HEK293 (cell line): ENCODE results near the gene MEGF9.

Experiments used
- CTCF ChIA-PET: fragments of 350-600 bp; formaldehyde crosslinking; extraction: SDS; loops from one replicate; lab custom pipeline; 2021; ENCODE audit warnings: antibody characterized with exemption; lab: Yijun Ruan, JAX
- POLR2A ChIA-PET: fragments of 300-600 bp; formaldehyde crosslinking; extraction: SDS; loops from one replicate; lab custom pipeline; 2020; ENCODE audit warnings: antibody characterized with exemption, inconsistent platforms; lab: Yijun Ruan, JAX
- H3K27ac ChIP-seq: fragments of 200-500 bp; sonication (Bioruptor generic); 2 replicates; pipeline ENCODE4 v1.5.1; 2014; ENCODE audit warnings: low read depth, low read length, control low read depth, inconsistent platforms; ENCODE audit errors: extremely low read depth
- H3K36me3 ChIP-seq, 2 experiments: fragments of 200-500 bp in 1 of 2; sonication (Bioruptor generic) in 1 of 2; 1 replicate in 1 of 2; 2 replicates in 1 of 2; pipeline ENCODE4 v1.5.1; 2014 to 2017; ENCODE audit warnings: inconsistent platforms in 2 of 2, low read length in 2 of 2; ENCODE audit not compliant: control insufficient read depth in 2 of 2, insufficient read depth in 1 of 2
- H3K4me1 ChIP-seq: fragments of 200-500 bp; sonication (Bioruptor generic); 2 replicates; pipeline ENCODE4 v1.5.1; 2014; ENCODE audit warnings: mild to moderate bottlenecking, low read length, inconsistent platforms; ENCODE audit not compliant: control insufficient read depth, insufficient read depth
- H3K4me3 ChIP-seq: 2 replicates; pipeline ENCODE4 v1.5.1; 2011; ENCODE audit warnings: low read depth, mild to moderate bottlenecking, control low read depth, low read length, moderate library complexity
- H3K9me3 ChIP-seq: fragments of 200-500 bp; sonication (Bioruptor generic); 2 replicates; pipeline ENCODE4 v1.5.1; 2014; ENCODE audit warnings: low read depth, low read length, inconsistent platforms; ENCODE audit not compliant: control insufficient read depth, insufficient read depth
- HOXD13 ChIP-seq: sonication (generic); formaldehyde crosslinking; IDR thresholded peaks from 2 replicates; pipeline ENCODE4 v1.8.0; 2022; ENCODE audit warnings: missing genetic modification reagents, borderline replicate concordance
- OVOL3 ChIP-seq: fragments of 450-650 bp; formaldehyde crosslinking; IDR thresholded peaks from 2 replicates; pipeline ENCODE4 v1.5.1; 2016; ENCODE audit warnings: missing biosample characterization, missing genetic modification characterization
- SCRT1 ChIP-seq: fragments of 450-650 bp; formaldehyde crosslinking; IDR thresholded peaks from 2 replicates; pipeline ENCODE4 v1.5.1; 2016; ENCODE audit warnings: missing biosample characterization, missing genetic modification characterization, borderline replicate concordance
- SETDB1 ChIP-seq: IDR thresholded peaks from one replicate; pipeline ENCODE4 v1.6.1; 2017; ENCODE audit warnings: mild to moderate bottlenecking, low read length, moderate library complexity, mixed read lengths; ENCODE audit not compliant: insufficient read length
- SP2 ChIP-seq: fragments of 450-650 bp; formaldehyde crosslinking; IDR thresholded peaks from 2 replicates; pipeline ENCODE4 v1.5.1; 2016; ENCODE audit warnings: missing biosample characterization, missing genetic modification characterization
- ZBTB44 ChIP-seq: fragments of 450-650 bp; IDR thresholded peaks from 2 replicates; pipeline ENCODE4 v1.5.1; 2018; ENCODE audit warnings: missing biosample characterization, mild to moderate bottlenecking, missing genetic modification characterization
- ZBTB49 ChIP-seq: fragments of 450-650 bp; formaldehyde crosslinking; IDR thresholded peaks from 2 replicates; pipeline ENCODE4 v1.5.1; 2016; ENCODE audit warnings: missing biosample characterization, missing genetic modification characterization, low read depth
- ZBTB8A ChIP-seq: fragments of 450-650 bp; formaldehyde crosslinking; IDR thresholded peaks from 2 replicates; pipeline ENCODE4 v1.5.1; 2016; ENCODE audit warnings: missing biosample characterization, missing genetic modification characterization
- ZEB2 ChIP-seq: fragments of 450-650 bp; formaldehyde crosslinking; IDR thresholded peaks from 2 replicates; pipeline ENCODE4 v1.5.1; 2016; ENCODE audit warnings: missing biosample characterization, missing genetic modification characterization
- ZNF146 ChIP-seq: fragments of 450-650 bp; formaldehyde crosslinking; IDR thresholded peaks from 2 replicates; pipeline ENCODE4 v1.5.1; 2016; ENCODE audit warnings: missing biosample characterization, missing genetic modification characterization
- ZNF16 ChIP-seq: fragments of 450-650 bp; formaldehyde crosslinking; IDR thresholded peaks from 2 replicates; pipeline ENCODE4 v1.5.1; 2016; ENCODE audit warnings: low read depth, missing biosample characterization, missing genetic modification characterization
- ZNF214 ChIP-seq: fragments of 450-650 bp; formaldehyde crosslinking; IDR thresholded peaks from 2 replicates; pipeline ENCODE4 v1.5.1; 2017; ENCODE audit warnings: missing biosample characterization, mild to moderate bottlenecking, missing genetic modification characterization, borderline replicate concordance
- ZNF221 ChIP-seq: fragments of 450-650 bp; formaldehyde crosslinking; IDR thresholded peaks from 2 replicates; pipeline ENCODE4 v1.5.1; 2017; ENCODE audit warnings: missing biosample characterization, missing genetic modification characterization, borderline replicate concordance
- ZNF366 ChIP-seq: fragments of 450-650 bp; formaldehyde crosslinking; conservative IDR thresholded peaks from 2 replicates; pipeline ENCODE4 v1.5.1; 2016; ENCODE audit warnings: missing biosample characterization, missing genetic modification characterization
- ZNF558 ChIP-seq: fragments of 450-650 bp; formaldehyde crosslinking; IDR thresholded peaks from 2 replicates; pipeline ENCODE4 v1.5.1; 2016; ENCODE audit warnings: missing biosample characterization, missing genetic modification characterization
- ZNF571 ChIP-seq: fragments of 450-650 bp; formaldehyde crosslinking; IDR thresholded peaks from 2 replicates; pipeline ENCODE4 v1.5.0; 2017; ENCODE audit warnings: missing biosample characterization, missing genetic modification characterization
- ZNF596 ChIP-seq: fragments of 450-650 bp; IDR thresholded peaks from 2 replicates; pipeline ENCODE4 v1.5.0; 2018; ENCODE audit warnings: missing biosample characterization, mild to moderate bottlenecking, missing genetic modification characterization, moderate library complexity
- ZNF621 ChIP-seq: fragments of 450-650 bp; formaldehyde crosslinking; IDR thresholded peaks from 2 replicates; pipeline ENCODE4 v1.5.1; 2017; ENCODE audit warnings: missing biosample characterization, missing genetic modification characterization
- TF ChIP-seq, protein P1 (sequence below): fragments of 450-650 bp; formaldehyde crosslinking; IDR thresholded peaks from 2 replicates; pipeline ENCODE4 v1.5.1; 2016; ENCODE audit warnings: missing biosample characterization, missing genetic modification characterization
- TF ChIP-seq, protein P2 (sequence below): fragments of 450-650 bp; formaldehyde crosslinking; IDR thresholded peaks from 2 replicates; pipeline ENCODE4 v1.5.1; 2016; ENCODE audit warnings: missing biosample characterization, missing genetic modification characterization

The MEGF9 gene

DNA sequence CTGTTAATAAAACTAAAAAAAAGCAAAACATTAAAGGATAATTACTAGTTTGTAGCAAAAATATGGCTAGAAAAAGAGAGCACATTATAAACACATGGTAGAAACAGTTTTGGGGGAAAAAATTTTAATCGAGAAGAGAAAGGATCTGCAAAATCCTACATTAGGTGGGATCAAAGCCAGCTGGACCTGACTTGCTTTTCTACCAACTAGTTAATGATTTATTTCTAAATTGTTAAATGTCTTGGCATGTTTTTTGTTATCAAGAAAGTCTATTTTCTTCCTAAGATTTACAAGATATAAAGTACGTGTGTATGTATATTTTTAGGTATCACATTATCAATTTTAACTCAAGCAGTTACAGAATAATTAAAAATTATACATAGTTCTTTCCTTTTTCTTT lies 87.2 kb downstream of the MEGF9 start:
- ChIA-PET CTCF (interaction anchor here (0.7 kb wide), 1 partner anchor 50 kb away, joined by 3 read pairs; no protein-coding TSS in a partner anchor), POLR2A (no interaction called here)
- no peak for TF ChIP-seq ZNF621 (tag by site-specific recombination)
- no peak for TF ChIP-seq ZNF366
- no peak for TF ChIP-seq ZNF558 (tag by site-specific recombination)
- no peak for TF ChIP-seq ZBTB44
- TF ChIP-seq ZEB2 (tag by site-specific recombination): no peak
- TF ChIP-seq ZNF571 (tag by site-specific recombination): no peak
- no peak for TF ChIP-seq ZNF221 (tag by site-specific recombination)
- no peak for TF ChIP-seq SP2
- TF ChIP-seq ZNF146: no peak
- TF ChIP-seq SETDB1: no peak
- no peak for TF ChIP-seq ZNF214 (tag by site-specific recombination)
- TF ChIP-seq ZNF16 (tag by site-specific recombination): no peak
- no peak for TF ChIP-seq ZBTB49 (tag by site-specific recombination)
- TF ChIP-seq ZBTB8A (tag by site-specific recombination): no peak
- TF ChIP-seq, protein P1, sequence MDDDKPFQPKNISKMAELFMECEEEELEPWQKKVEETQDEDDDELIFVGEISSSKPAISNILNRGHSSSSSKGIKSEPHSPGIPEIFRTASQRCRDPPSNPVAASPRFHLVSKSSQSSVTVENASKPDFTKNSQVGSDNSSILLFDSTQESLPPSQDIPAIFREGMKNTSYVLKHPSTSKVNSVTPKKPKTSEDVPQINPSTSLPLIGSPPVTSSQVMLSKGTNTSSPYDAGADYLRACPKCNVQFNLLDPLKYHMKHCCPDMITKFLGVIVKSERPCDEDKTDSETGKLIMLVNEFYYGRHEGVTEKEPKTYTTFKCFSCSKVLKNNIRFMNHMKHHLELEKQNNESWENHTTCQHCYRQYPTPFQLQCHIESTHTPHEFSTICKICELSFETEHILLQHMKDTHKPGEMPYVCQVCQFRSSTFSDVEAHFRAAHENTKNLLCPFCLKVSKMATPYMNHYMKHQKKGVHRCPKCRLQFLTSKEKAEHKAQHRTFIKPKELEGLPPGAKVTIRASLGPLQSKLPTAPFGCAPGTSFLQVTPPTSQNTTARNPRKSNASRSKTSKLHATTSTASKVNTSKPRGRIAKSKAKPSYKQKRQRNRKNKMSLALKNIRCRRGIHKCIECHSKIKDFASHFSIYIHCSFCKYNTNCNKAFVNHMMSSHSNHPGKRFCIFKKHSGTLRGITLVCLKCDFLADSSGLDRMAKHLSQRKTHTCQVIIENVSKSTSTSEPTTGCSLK (tag by site-specific recombination): no peak
- peaks cover 3% of the 10 kb centered on the region; the same call in 1 of the 2 replicates for H3K4me1 ChIP-seq
- no peak overlapping the region for H3K27ac ChIP-seq
- H3K9me3 ChIP-seq: no peaks in the 10 kb centered on the region
- no peaks in the 10 kb centered on the region for H3K36me3 ChIP-seq
- no peak overlapping the region for H3K4me3 ChIP-seq

GRCh38 chr9:120626512-120626911 lies 87.8 kb downstream of the MEGF9 start:
- Histone ChIP-seq H3K36me3 (no peaks in the 10 kb centered on the region), H3K9me3 (no peaks in the 10 kb centered on the region), H3K4me3 (no peak overlapping the region), H3K27ac (no peak overlapping the region), H3K4me1 (peaks cover 3% of the 10 kb centered on the region; the same call in 1 of the 2 replicates)
- POLR2A ChIA-PET: no interaction called here
- CTCF ChIA-PET: interaction anchor here (0.9 kb wide), 1 partner anchor 80 kb away, joined by 3 read pairs; no protein-coding TSS in a partner anchor
- TF ChIP-seq OVOL3 (tag by site-specific recombination): no peak
- TF ChIP-seq, protein P2, sequence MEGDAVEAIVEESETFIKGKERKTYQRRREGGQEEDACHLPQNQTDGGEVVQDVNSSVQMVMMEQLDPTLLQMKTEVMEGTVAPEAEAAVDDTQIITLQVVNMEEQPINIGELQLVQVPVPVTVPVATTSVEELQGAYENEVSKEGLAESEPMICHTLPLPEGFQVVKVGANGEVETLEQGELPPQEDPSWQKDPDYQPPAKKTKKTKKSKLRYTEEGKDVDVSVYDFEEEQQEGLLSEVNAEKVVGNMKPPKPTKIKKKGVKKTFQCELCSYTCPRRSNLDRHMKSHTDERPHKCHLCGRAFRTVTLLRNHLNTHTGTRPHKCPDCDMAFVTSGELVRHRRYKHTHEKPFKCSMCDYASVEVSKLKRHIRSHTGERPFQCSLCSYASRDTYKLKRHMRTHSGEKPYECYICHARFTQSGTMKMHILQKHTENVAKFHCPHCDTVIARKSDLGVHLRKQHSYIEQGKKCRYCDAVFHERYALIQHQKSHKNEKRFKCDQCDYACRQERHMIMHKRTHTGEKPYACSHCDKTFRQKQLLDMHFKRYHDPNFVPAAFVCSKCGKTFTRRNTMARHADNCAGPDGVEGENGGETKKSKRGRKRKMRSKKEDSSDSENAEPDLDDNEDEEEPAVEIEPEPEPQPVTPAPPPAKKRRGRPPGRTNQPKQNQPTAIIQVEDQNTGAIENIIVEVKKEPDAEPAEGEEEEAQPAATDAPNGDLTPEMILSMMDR (tag by site-specific recombination): no peak
- TF ChIP-seq SCRT1 (tag by site-specific recombination): no peak
- no peak for TF ChIP-seq HOXD13 (CRISPR knock-in tag)
- no peak for TF ChIP-seq ZNF596 (tag by site-specific recombination)
- no peak for TF ChIP-seq SETDB1
